Mesenchymal stem cell (in vitro differentiated cells and primary cell): Measurements from ENCODE around the gene ZNF618.

ENCODE experiments used
- DNase-seq: peaks from one replicate; pipeline ENCODE4 v3.0.0-alpha.2; 2013
- H2AFZ ChIP-seq: one replicate; pipeline ENCODE4 v1.6.1; 2013; ENCODE audit warnings: low read depth, mild to moderate bottlenecking, control low read depth, inconsistent platforms, low read length, moderate library complexity
- H2AK5ac ChIP-seq: 2 replicates; pipeline ENCODE4 v1.6.1; 2013; ENCODE audit warnings: low read length, moderate library complexity, mild to moderate bottlenecking, inconsistent platforms; ENCODE audit not compliant: severe bottlenecking
- H2BK120ac ChIP-seq: one replicate; pipeline ENCODE4 v1.6.1; 2013; ENCODE audit warnings: low read depth, mild to moderate bottlenecking, inconsistent platforms, low read length, moderate library complexity
- H2BK12ac ChIP-seq, 2 experiments: one replicate each; pipeline ENCODE4 v1.6.1; 2013; ENCODE audit warnings: inconsistent platforms in 2 of 2, low read length in 2 of 2, mild to moderate bottlenecking in 2 of 2, moderate library complexity in 2 of 2, control low read depth in 1 of 2
- H2BK15ac ChIP-seq: one replicate; pipeline ENCODE4 v1.6.1; 2013; ENCODE audit warnings: mild to moderate bottlenecking, low read depth, inconsistent platforms; ENCODE audit not compliant: poor library complexity, severe bottlenecking
- H2BK5ac ChIP-seq: 2 replicates; pipeline ENCODE4 v1.6.1; 2013; ENCODE audit warnings: low read depth, mild to moderate bottlenecking, low read length, control low read depth, inconsistent platforms; ENCODE audit not compliant: poor library complexity, severe bottlenecking
- H3K14ac ChIP-seq, 2 experiments: one replicate each; pipeline ENCODE4 v1.6.1; 2013; ENCODE audit warnings: inconsistent platforms in 2 of 2, low read length in 2 of 2, control low read depth in 1 of 2, mild to moderate bottlenecking in 1 of 2, moderate library complexity in 1 of 2
- H3K18ac ChIP-seq, 2 experiments: one replicate each; pipeline ENCODE4 v1.6.1; 2013; ENCODE audit warnings: inconsistent platforms in 2 of 2, low read length in 2 of 2, control low read depth in 1 of 2, low read depth in 1 of 2, mild to moderate bottlenecking in 1 of 2
- H3K23ac ChIP-seq, 2 experiments: one replicate each; pipeline ENCODE4 v1.6.1; 2013; ENCODE audit warnings: inconsistent platforms in 2 of 2, low read length in 2 of 2, mild to moderate bottlenecking in 2 of 2, moderate library complexity in 2 of 2, control low read depth in 1 of 2
- H3K27ac ChIP-seq: 2 replicates; pipeline ENCODE4 v1.5.1; 2013; ENCODE audit warnings: mild to moderate bottlenecking, moderate library complexity, low read length, control low read depth, inconsistent platforms; ENCODE audit not compliant: poor library complexity, severe bottlenecking
- H3K27me3 ChIP-seq, 2 experiments: 2 replicates each; pipeline versions ENCODE4 v1.6.1 to v1.7.0; 2013; ENCODE audit warnings: low read length in 2 of 2, mild to moderate bottlenecking in 2 of 2, moderate library complexity in 2 of 2, control low read depth in 1 of 2, inconsistent platforms in 1 of 2; ENCODE audit not compliant: control insufficient read depth in 1 of 2, insufficient read depth in 1 of 2
- H3K36me3 ChIP-seq, 2 experiments: 2 replicates each; pipeline versions ENCODE4 v1.6.1 to v1.7.0; 2013; ENCODE audit warnings: low read length in 2 of 2, control low read depth in 1 of 2, inconsistent platforms in 1 of 2, low read depth in 1 of 2, mild to moderate bottlenecking in 1 of 2; ENCODE audit not compliant: insufficient read depth in 2 of 2, control insufficient read depth in 1 of 2
- H3K4ac ChIP-seq, 2 experiments: one replicate each; pipeline ENCODE4 v1.6.1; 2013; ENCODE audit warnings: inconsistent platforms in 2 of 2, low read length in 2 of 2, mild to moderate bottlenecking in 2 of 2, moderate library complexity in 2 of 2, control low read depth in 1 of 2, low read depth in 1 of 2
- H3K4me1 ChIP-seq: 2 replicates; pipeline ENCODE4 v1.6.1; 2013; ENCODE audit warnings: low read depth, low read length, control low read depth; ENCODE audit not compliant: control insufficient read depth, insufficient read depth
- H3K4me2 ChIP-seq: 2 replicates; pipeline ENCODE4 v1.6.1; 2013; ENCODE audit warnings: low read length, mild to moderate bottlenecking, inconsistent platforms; ENCODE audit not compliant: poor library complexity, severe bottlenecking
- H3K4me3 ChIP-seq, 2 experiments: 2 replicates each; pipeline versions ENCODE4 v1.5.1 to v1.7.0; 2013; ENCODE audit warnings: low read length in 2 of 2, mild to moderate bottlenecking in 2 of 2, control low read depth in 1 of 2, low read depth in 1 of 2; ENCODE audit not compliant: insufficient read depth in 1 of 2
- H3K79me1 ChIP-seq: replicated peaks from 2 replicates; pipeline ENCODE4 v1.6.1; 2013; ENCODE audit warnings: mild to moderate bottlenecking, control low read depth, low read length, inconsistent platforms; ENCODE audit not compliant: poor library complexity, severe bottlenecking
- H3K9ac ChIP-seq: 2 replicates; pipeline ENCODE4 v1.7.0; 2013; ENCODE audit warnings: mild to moderate bottlenecking, low read length, moderate library complexity
- H3K9me3 ChIP-seq: 2 replicates; pipeline ENCODE4 v1.7.0; 2013; ENCODE audit warnings: mild to moderate bottlenecking, low read length; ENCODE audit not compliant: control insufficient read depth
- H4K8ac ChIP-seq: one replicate; pipeline ENCODE4 v1.6.1; 2013; ENCODE audit warnings: inconsistent platforms, mild to moderate bottlenecking, low read length, moderate library complexity
- H4K91ac ChIP-seq: one replicate; pipeline ENCODE4 v1.6.1; 2013; ENCODE audit warnings: mild to moderate bottlenecking, low read length, inconsistent platforms
- WGBS: methylation state at CpG from one replicate; pipeline ENCODE4 v1.1.7; 2013; ENCODE audit warnings: mixed read lengths; 5-methylcytosine and 5-hydroxymethylcytosine counted together

The ZNF618 gene

GRCh38 chr9:113950195-113951031 lies 74.3 kb downstream of the ZNF618 start:
- WGBS = 92% methylated on average over 13 of the region's 13 CpGs
- H3K4ac ChIP-seq = no peak overlapping the region

GRCh38 chr9:113951032-113951372 lies 74.9 kb downstream of the ZNF618 start:
- no peak overlapping the region for H2AK5ac ChIP-seq

More at GRCh38 chr9:113950195-113951031, 74.3 kb downstream of the ZNF618 start:
- Histone ChIP-seq H2AK5ac (no peak overlapping the region), H4K91ac (no peak overlapping the region), H3K79me1 (peaks cover 47% of the 10 kb centered on the region), H2BK12ac (no peak overlapping the region), H3K4me1 (peaks cover 18% of the 10 kb centered on the region), H3K23ac (no peak overlapping the region), H2AFZ (no peak overlapping the region), H3K27ac (no peak overlapping the region), H3K4me2 (no peak overlapping the region), H2BK5ac (no peak overlapping the region), H3K36me3 (peaks cover 9 to 19% of the 10 kb centered on the region in 2 experiments), H3K4me3 (no peak overlapping the region), H3K9ac (no peak overlapping the region), H4K8ac (no peak overlapping the region), H3K14ac (no peak overlapping the region), H2BK15ac (no peak overlapping the region), H3K18ac (no peak overlapping the region), H2BK120ac (no peak overlapping the region), H3K9me3 (no peaks in the 10 kb centered on the region), H3K27me3 (no peaks in the 10 kb centered on the region)
- DNase-seq = no peak

GRCh38 chr9:113952676-113953075 lies 76.6 kb downstream of the ZNF618 start:
- H3K36me3 ChIP-seq = peaks cover 0 to 12% of the 10 kb centered on the region in 2 experiments
- no peak overlapping the region for H4K8ac ChIP-seq
- DNase-seq = no peak
- no peak overlapping the region for H3K4ac ChIP-seq
- no peak overlapping the region for H4K91ac ChIP-seq
- H3K27ac ChIP-seq = no peak overlapping the region
- H2AK5ac ChIP-seq = no peak overlapping the region
- H3K27me3 ChIP-seq = no peaks in the 10 kb centered on the region
- H2BK15ac ChIP-seq = no peak overlapping the region
- no peak overlapping the region for H2BK5ac ChIP-seq
- H3K4me3 ChIP-seq = no peak overlapping the region
- no peak overlapping the region for H3K4me2 ChIP-seq
- H3K23ac ChIP-seq = no peak overlapping the region
- H3K9ac ChIP-seq = no peak overlapping the region
- H3K9me3 ChIP-seq = no peaks in the 10 kb centered on the region
- peaks cover 38% of the 10 kb centered on the region for H3K79me1 ChIP-seq
- H3K4me1 ChIP-seq = peaks cover 21% of the 10 kb centered on the region
- H3K14ac ChIP-seq = no peak overlapping the region
- no peak overlapping the region for H3K18ac ChIP-seq
- no peak overlapping the region for H2BK12ac ChIP-seq
- no peak overlapping the region for H2AFZ ChIP-seq
- no peak overlapping the region for H2BK120ac ChIP-seq

More at GRCh38 chr9:113951032-113951372, 74.9 kb downstream of the ZNF618 start:
- Histone ChIP-seq H4K8ac (no peak overlapping the region), H2BK120ac (no peak overlapping the region), H3K79me1 (peaks cover 45% of the 10 kb centered on the region), H3K23ac (no peak overlapping the region), H2AFZ (no peak overlapping the region), H4K91ac (no peak overlapping the region), H3K4me3 (no peak overlapping the region), H2BK15ac (no peak overlapping the region), H3K4me2 (no peak overlapping the region), H3K9me3 (no peaks in the 10 kb centered on the region), H3K36me3 (peaks cover 9 to 19% of the 10 kb centered on the region in 2 experiments), H3K18ac (no peak overlapping the region), H3K9ac (no peak overlapping the region), H3K4ac (no peak overlapping the region), H3K14ac (no peak overlapping the region), H3K27ac (no peak overlapping the region), H2BK12ac (no peak overlapping the region), H2BK5ac (no peak overlapping the region), H3K27me3 (no peaks in the 10 kb centered on the region), H3K4me1 (peaks cover 18% of the 10 kb centered on the region)
- no peak for DNase-seq
- WGBS = 86% methylated on average over 1 of the region's 2 CpGs

- Histone ChIP-seq H3K4me3 (no peak overlapping the region), H4K8ac (no peak overlapping the region), H2BK12ac (no peak overlapping the region), H3K79me1 (peaks cover 30% of the 10 kb centered on the region), H2BK120ac (no peak overlapping the region), H3K18ac (peak overlapping the region in 1 of 2 experiments; percentile 31), H3K14ac (no peak overlapping the region), H4K91ac (no peak overlapping the region), H3K36me3 (peaks cover 0 to 7% of the 10 kb centered on the region in 2 experiments), H3K9me3 (no peaks in the 10 kb centered on the region), H3K4me2 (no peak overlapping the region), H3K4ac (no peak overlapping the region), H3K9ac (no peak overlapping the region), H2AK5ac (peak overlapping the region; percentile 83), H3K23ac (no peak overlapping the region), H3K4me1 (peaks cover 27% of the 10 kb centered on the region), H2BK15ac (no peak overlapping the region), H3K27me3 (no peaks in the 10 kb centered on the region), H2AFZ (no peak overlapping the region), H2BK5ac (no peak overlapping the region), H3K27ac (no peak overlapping the region)
- peak; percentile 73 for DNase-seq
- WGBS = 58% methylated on average over 1 of the region's 2 CpGs
Measured at GRCh38 chr9:113953531-113953930, 77.4 kb downstream of the ZNF618 start.
